Measurements from ENCODE around the gene ATG13. TPM values are rescaled to one million over a fixed set of nuclear protein-coding genes. Genes with fewer than 3 reads are reported as not detected.
A peak's percentile ranks its signal among the peaks of the same experiment; 100 is the strongest.

Gene ATG13
- total RNA-seq, 4 donors from 2014 or later = 42.0 to 151 (median 98.0) TPM

- intact Hi-C loops (cut with DNase I; ENCODE audit: low total_unique reads) = loop anchor here (1.0 kb wide), 1 partner anchor 10 kb away; no protein-coding TSS in a partner anchor
- DNase-seq (ENCODE audit: low spot score in 2 of 2) = no peak
- no peak for TF ChIP-seq POLR2A (IDR thresholded peaks at IDR 0.05)
- no peak for TF ChIP-seq CTCF (IDR thresholded peaks at IDR 0.05)
- no peak overlapping the region for H3K4me3 ChIP-seq (ENCODE audit: low read depth, poor library complexity, severe bottlenecking)
- WGBS, 2 donors = 76 to 88% methylated on average over 3 of the region's 3 CpGs
Measured at GRCh38 chr11:46641639-46642038, 24.3 kb downstream of the ATG13 start.

GRCh38 chr11:46642627-46643335 is 25.4 kb downstream of the ATG13 start:
- WGBS, 2 donors = 96 to 98% methylated on average over 8 of the region's 8 CpGs
- no peak for DNase-seq (ENCODE audit: low spot score in 2 of 2)
- H3K4me3 ChIP-seq (ENCODE audit: low read depth, poor library complexity, severe bottlenecking) = no peak overlapping the region
- intact Hi-C loops (cut with DNase I; ENCODE audit: low total_unique reads) = loop anchor here (1.0 kb wide), 1 partner anchor 11 kb away; no protein-coding TSS in a partner anchor
- TF ChIP-seq POLR2A (IDR thresholded peaks at IDR 0.05) = no peak
- no peak for TF ChIP-seq CTCF (IDR thresholded peaks at IDR 0.05)

GRCh38 chr11:46643531-46643930 is 26.2 kb downstream of the ATG13 start:
- 97% methylated on average over 3 of the region's 3 CpGs for WGBS, 2 donors
- DNase-seq (ENCODE audit: low spot score in 2 of 2) = no peak
- TF ChIP-seq POLR2A (IDR thresholded peaks at IDR 0.05) = no peak
- TF ChIP-seq CTCF (IDR thresholded peaks at IDR 0.05) = no peak
- no peak overlapping the region for H3K4me3 ChIP-seq (ENCODE audit: low read depth, poor library complexity, severe bottlenecking)
- intact Hi-C loops (cut with DNase I; ENCODE audit: low total_unique reads) = no loop called here

GRCh38 chr11:46643986-46644385 is 26.6 kb downstream of the ATG13 start:
- DNase-seq (ENCODE audit: low spot score in 2 of 2) = no peak
- H3K4me3 ChIP-seq (ENCODE audit: low read depth, poor library complexity, severe bottlenecking) = no peak overlapping the region
- intact Hi-C loops (cut with DNase I; ENCODE audit: low total_unique reads) = no loop called here
- no peak for TF ChIP-seq CTCF (IDR thresholded peaks at IDR 0.05)
- TF ChIP-seq POLR2A (IDR thresholded peaks at IDR 0.05) = no peak

GRCh38 chr11:46649180-46649738 is 31.9 kb downstream of the ATG13 start:
- DNase-seq (ENCODE audit: low spot score in 2 of 2) = peak in 1 of 2 donors; percentile 77
- H3K4me3 ChIP-seq (ENCODE audit: low read depth, poor library complexity, severe bottlenecking) = no peak overlapping the region
- WGBS, 2 donors = 60 to 67% methylated on average over 2 of the region's 2 CpGs
- TF ChIP-seq CTCF (IDR thresholded peaks at IDR 0.05) (no peak), POLR2A (IDR thresholded peaks at IDR 0.05) (no peak)
- intact Hi-C loops (cut with DNase I; ENCODE audit: low total_unique reads) = no loop called here

All from lower leg skin (tissue), 4 donors.